Gastroesophageal sphincter (tissue), 3 donors: ENCODE measurements around the gene BTBD16.

Source experiments
- EP300 ChIP-seq: sonication (generic); formaldehyde crosslinking; IDR thresholded peaks from one replicate; pipeline ENCODE4 v1.6.1; 2017; ENCODE audit warnings: antibody characterized with exemption, mild to moderate bottlenecking
- POLR2AphosphoS5 ChIP-seq: sonication (generic); formaldehyde crosslinking; IDR thresholded peaks from one replicate; pipeline ENCODE4 v1.6.1; 2017; ENCODE audit warnings: antibody characterized with exemption
- TF ChIP-seq, protein P1 (sequence below), 4 experiments: fragments of 200-600 bp in 2 of 4; fragments of 450-650 bp in 2 of 4; sonication (generic) in 1 of 4; IDR thresholded peaks; one replicate each; pipeline ENCODE4 v1.5.1; 2017 to 2019; ENCODE audit warnings: antibody characterized with exemption in 4 of 4, mild to moderate bottlenecking in 2 of 4, moderate library complexity in 2 of 4

DNA sequence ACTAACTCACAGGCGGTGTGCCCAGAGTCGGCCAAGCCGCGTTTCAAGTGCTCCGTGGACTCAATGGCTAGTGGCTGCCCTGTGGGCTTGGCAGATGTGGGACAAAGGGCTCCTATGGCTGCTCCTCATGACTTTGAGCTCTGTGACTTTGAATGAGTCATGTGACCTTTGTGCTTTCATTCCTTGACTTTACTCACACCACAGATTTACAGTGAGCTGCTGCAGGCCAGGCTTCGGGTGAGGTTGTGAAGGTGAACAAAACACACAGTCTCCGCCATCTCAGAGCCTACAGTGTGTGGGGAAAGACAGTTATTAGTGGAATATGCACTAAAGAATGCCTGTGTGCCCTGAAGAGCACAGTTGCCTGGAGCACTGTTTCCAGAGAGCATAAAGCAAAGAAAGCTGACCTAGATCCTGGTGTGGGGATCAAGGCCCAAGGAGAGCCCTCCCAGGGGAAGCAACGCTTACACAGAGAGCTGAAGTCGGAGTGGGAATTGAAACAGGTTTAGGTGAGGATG lies 73.7 kb downstream of the BTBD16 start:
- TF ChIP-seq EP300: no peak
- TF ChIP-seq, protein P1, sequence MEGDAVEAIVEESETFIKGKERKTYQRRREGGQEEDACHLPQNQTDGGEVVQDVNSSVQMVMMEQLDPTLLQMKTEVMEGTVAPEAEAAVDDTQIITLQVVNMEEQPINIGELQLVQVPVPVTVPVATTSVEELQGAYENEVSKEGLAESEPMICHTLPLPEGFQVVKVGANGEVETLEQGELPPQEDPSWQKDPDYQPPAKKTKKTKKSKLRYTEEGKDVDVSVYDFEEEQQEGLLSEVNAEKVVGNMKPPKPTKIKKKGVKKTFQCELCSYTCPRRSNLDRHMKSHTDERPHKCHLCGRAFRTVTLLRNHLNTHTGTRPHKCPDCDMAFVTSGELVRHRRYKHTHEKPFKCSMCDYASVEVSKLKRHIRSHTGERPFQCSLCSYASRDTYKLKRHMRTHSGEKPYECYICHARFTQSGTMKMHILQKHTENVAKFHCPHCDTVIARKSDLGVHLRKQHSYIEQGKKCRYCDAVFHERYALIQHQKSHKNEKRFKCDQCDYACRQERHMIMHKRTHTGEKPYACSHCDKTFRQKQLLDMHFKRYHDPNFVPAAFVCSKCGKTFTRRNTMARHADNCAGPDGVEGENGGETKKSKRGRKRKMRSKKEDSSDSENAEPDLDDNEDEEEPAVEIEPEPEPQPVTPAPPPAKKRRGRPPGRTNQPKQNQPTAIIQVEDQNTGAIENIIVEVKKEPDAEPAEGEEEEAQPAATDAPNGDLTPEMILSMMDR (IDR thresholded peaks at IDR 0.05): no peak
- no peak for TF ChIP-seq POLR2AphosphoS5
